PC-3 (cell line): ENCODE results near the gene STARD3. TPM values are rescaled to one million over a fixed set of nuclear protein-coding genes. Genes with fewer than 3 reads are reported as not detected.
A peak's percentile ranks its signal among the peaks of the same experiment; 100 is the strongest.

Source experiments
- ATAC-seq: fragments of 200-7000 bp; cut with Tn5 transposase; 2 replicates; pipeline ENCODE4 v1.9.1; 2020; ENCODE audit warnings: mild to moderate bottlenecking, moderate library complexity
- BruUV-seq: library from RNA; stranded (reverse); fragments of 400-500 nt; replicated peaks from 2 replicates; lab custom pipeline; 2021; lab: Mats Ljungman, UMichigan
- CTCF ChIA-PET: fragments of 300-600 bp; sonication (Branson Sonifier 250); formaldehyde crosslinking; loops from one replicate; lab custom pipeline; 2022; ENCODE audit warnings: antibody characterized with exemption; lab: Charles Lee
- POLR2A ChIA-PET: fragments of 300-600 bp; sonication (Branson Sonifier 250); formaldehyde crosslinking; loops from one replicate; lab custom pipeline; 2022; ENCODE audit warnings: antibody characterized with exemption; ENCODE audit not compliant: unreplicated experiment; lab: Charles Lee
- DNase-seq: peaks from one replicate; pipeline ENCODE4 v3.0.0-alpha.2; 2015
- H2AFZ ChIP-seq: fragments of 300-600 bp; sonication (generic); 2 replicates; pipeline ENCODE4 v1.6.0; 2016; ENCODE audit warnings: antibody characterized with exemption, low read length
- H3F3A ChIP-seq: fragments of 300-600 bp; sonication (generic); one replicate; pipeline ENCODE4 v1.6.0; 2017; ENCODE audit warnings: antibody characterized with exemption, low read length, control low read depth, mild to moderate bottlenecking; ENCODE audit not compliant: unreplicated experiment
- H3K27ac ChIP-seq: fragments of 300-600 bp; sonication (generic); 2 replicates; pipeline ENCODE4 v1.5.1; 2016; ENCODE audit warnings: mild to moderate bottlenecking, low read length
- H3K27me3 ChIP-seq: fragments of 300-600 bp; sonication (generic); 2 replicates; pipeline ENCODE4 v1.6.1; 2016; ENCODE audit warnings: low read length, mixed read lengths
- H3K36me3 ChIP-seq: fragments of 300-600 bp; sonication (generic); 2 replicates; pipeline ENCODE4 v1.6.1; 2016; ENCODE audit warnings: low read depth, mixed run types, low read length, mixed read lengths
- H3K4me1 ChIP-seq: fragments of 300-600 bp; sonication (generic); 2 replicates; pipeline ENCODE4 v1.5.1; 2016; ENCODE audit warnings: low read length; ENCODE audit not compliant: insufficient read depth
- H3K4me2 ChIP-seq: fragments of 300-600 bp; sonication (generic); 2 replicates; pipeline ENCODE4 v1.6.0; 2016; ENCODE audit warnings: low read length
- H3K4me3 ChIP-seq: fragments of 300-600 bp; sonication (generic); 2 replicates; pipeline ENCODE4 v1.5.1; 2016; ENCODE audit warnings: mild to moderate bottlenecking, low read length, mixed read lengths
- H3K79me2 ChIP-seq: fragments of 300-600 bp; sonication (generic); 2 replicates; pipeline ENCODE4 v1.6.1; 2017; ENCODE audit warnings: low read length, mixed read lengths
- H3K9ac ChIP-seq: fragments of 300-600 bp; sonication (generic); 2 replicates; pipeline ENCODE4 v1.6.0; 2016; ENCODE audit warnings: mild to moderate bottlenecking, low read length
- H3K9me2 ChIP-seq: fragments of 300-600 bp; sonication (generic); replicated peaks from 2 replicates; pipeline ENCODE4 v1.6.1; 2016; ENCODE audit warnings: mixed run types, low read length, mixed read lengths
- H3K9me3 ChIP-seq: fragments of 300-600 bp; sonication (generic); 2 replicates; pipeline ENCODE4 v1.6.1; 2016; ENCODE audit warnings: low read length, mixed read lengths
- H4K20me1 ChIP-seq: fragments of 300-600 bp; sonication (generic); 2 replicates; pipeline ENCODE4 v1.6.1; 2016; ENCODE audit warnings: low read length, mixed read lengths
- EZH2 ChIP-seq: fragments of 300-600 bp; sonication (generic); IDR thresholded peaks from one replicate; pipeline ENCODE4 v1.6.1; 2017; ENCODE audit warnings: antibody characterized with exemption, mild to moderate bottlenecking, low read length; ENCODE audit not compliant: unreplicated experiment
- EZH2phosphoT487 ChIP-seq: fragments of 300-600 bp; sonication (generic); IDR thresholded peaks from 2 replicates; pipeline ENCODE4 v1.6.1; 2018; ENCODE audit warnings: mild to moderate bottlenecking, antibody characterized with exemption, low read length, borderline replicate concordance
- intact Hi-C: fragments of 100-400 bp; cut with micrococcal nuclease; formaldehyde crosslinking; loops from 2 replicates; pipeline ENCODE4 v1.9.0; 2023
- total RNA-seq: library from RNA; depleted of rRNA; stranded (reverse); fragments of >200 nt; gene quantifications from 2 replicates; pipeline ENCODE4 v1.2.3, GENCODE V29; 2014
- TF ChIP-seq, protein P1 (sequence below): fragments of 300-600 bp; sonication (generic); conservative IDR thresholded peaks from 2 replicates; pipeline ENCODE4 v1.5.1; 2017; ENCODE audit warnings: antibody characterized with exemption, low read depth, mild to moderate bottlenecking, low read length

The STARD3 gene
- total RNA-seq, 1 experiment from 2014 or later = 30.5 TPM

DNA sequence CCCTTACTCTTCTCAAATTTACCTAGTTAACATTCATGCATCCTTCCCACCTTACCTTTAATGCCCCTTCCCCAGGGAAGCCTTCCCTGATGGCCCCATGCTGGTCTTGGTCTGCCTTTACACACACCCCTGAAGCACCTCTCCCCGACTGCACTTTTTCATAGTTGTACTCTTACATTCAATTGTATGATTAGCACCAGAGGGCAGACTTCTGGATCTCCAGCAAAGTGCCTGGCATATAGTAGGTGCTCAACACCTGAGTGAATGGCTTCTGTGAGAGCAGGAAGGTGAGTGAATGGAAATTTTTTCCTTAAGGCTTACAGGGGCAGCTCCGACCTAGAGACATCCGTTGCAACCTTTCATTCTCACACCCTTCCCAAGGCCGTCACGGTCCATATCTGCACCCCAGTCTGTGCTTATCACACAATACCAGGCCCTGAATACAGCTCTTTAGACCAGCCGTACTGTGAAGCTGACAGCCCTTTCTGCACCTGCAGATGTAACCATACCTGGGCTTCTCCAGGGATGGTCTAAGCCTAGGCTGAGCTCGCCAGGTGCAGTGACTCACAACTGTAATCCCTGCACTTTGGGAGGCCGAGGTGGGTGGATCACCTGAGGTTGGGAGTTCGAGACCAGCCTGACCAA, 46.5 kb downstream of the STARD3 start:
- Histone ChIP-seq H2AFZ (no peak overlapping the region), H3K9ac (no peak overlapping the region), H3K4me2 (no peak overlapping the region), H3K27me3 (no peaks in the 10 kb centered on the region), H3K79me2 (no peaks in the 10 kb centered on the region), H3F3A (peaks cover 7% of the 10 kb centered on the region), H4K20me1 (no peaks in the 10 kb centered on the region), H3K9me3 (no peaks in the 10 kb centered on the region), H3K27ac (no peak overlapping the region), H3K4me1 (peaks cover 8% of the 10 kb centered on the region), H3K4me3 (no peak overlapping the region), H3K36me3 (no peaks in the 10 kb centered on the region), H3K9me2 (no peaks in the 10 kb centered on the region)
- intact Hi-C loops = no loop called here
- no peak for ATAC-seq
- BruUV-seq = no TSS peak
- TF ChIP-seq EZH2 = no peak
- ChIA-PET POLR2A (no interaction called here), CTCF (no interaction called here)
- DNase-seq = no peak

DNA sequence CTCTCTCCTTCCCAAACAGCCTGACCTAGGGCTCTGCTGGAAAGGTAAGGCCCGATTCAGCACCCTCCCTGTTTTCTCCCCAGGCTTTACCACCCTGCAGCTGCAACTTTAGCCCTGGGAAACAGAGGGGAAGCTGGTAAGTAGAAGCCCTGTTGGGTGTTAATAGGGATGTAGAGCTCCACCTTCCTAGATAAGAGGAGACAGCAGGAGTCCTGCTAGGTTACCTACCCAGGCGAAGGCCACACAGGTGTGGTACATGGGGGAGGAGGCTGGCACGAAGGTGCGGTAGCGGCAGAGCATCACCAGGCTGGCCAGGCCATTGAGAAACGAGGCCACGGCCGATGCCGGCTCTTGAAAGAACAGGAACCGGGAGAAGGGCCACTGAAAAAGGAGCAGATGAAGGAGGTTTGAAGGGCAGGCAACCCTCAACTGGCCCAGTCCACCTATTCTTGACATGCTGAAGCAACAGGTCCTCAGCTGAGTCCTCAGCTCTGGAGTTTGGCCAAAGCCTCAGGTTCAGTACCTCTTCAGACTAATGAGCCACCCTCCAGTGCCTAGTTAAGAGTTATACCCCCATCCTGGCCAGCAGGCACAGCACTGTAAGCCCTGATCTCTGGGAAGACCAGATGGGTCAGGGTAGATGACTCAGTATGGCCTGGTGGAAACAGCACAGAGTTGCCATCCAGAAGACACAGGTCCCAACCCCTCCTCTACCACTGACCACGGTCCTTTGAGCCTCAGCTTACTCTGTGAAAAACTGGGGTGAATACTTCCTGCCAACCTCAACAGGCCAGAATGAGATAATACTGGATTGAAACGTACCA, 47.6 kb downstream of the STARD3 start:
- H3K4me2 ChIP-seq = no peak overlapping the region
- H3K9me2 ChIP-seq = no peaks in the 10 kb centered on the region
- CTCF ChIA-PET = interaction anchor here (0.7 kb wide), 1 partner anchor 63 kb away, joined by 9 read pairs; no protein-coding TSS in a partner anchor
- no peak overlapping the region for H3K4me3 ChIP-seq
- H3K36me3 ChIP-seq = no peaks in the 10 kb centered on the region
- intact Hi-C loops = no loop called here
- H3K9ac ChIP-seq = no peak overlapping the region
- H3K27me3 ChIP-seq = no peaks in the 10 kb centered on the region
- DNase-seq (no peak), ATAC-seq (no peak)
- H3K9me3 ChIP-seq = no peaks in the 10 kb centered on the region
- peaks cover 16% of the 10 kb centered on the region for H3K4me1 ChIP-seq
- BruUV-seq = no TSS peak
- no peaks in the 10 kb centered on the region for H3K79me2 ChIP-seq
- POLR2A ChIA-PET = no interaction called here
- no peak overlapping the region for H2AFZ ChIP-seq
- TF ChIP-seq EZH2phosphoT487 (no peak), EZH2 (no peak)
- TF ChIP-seq, protein P1, sequence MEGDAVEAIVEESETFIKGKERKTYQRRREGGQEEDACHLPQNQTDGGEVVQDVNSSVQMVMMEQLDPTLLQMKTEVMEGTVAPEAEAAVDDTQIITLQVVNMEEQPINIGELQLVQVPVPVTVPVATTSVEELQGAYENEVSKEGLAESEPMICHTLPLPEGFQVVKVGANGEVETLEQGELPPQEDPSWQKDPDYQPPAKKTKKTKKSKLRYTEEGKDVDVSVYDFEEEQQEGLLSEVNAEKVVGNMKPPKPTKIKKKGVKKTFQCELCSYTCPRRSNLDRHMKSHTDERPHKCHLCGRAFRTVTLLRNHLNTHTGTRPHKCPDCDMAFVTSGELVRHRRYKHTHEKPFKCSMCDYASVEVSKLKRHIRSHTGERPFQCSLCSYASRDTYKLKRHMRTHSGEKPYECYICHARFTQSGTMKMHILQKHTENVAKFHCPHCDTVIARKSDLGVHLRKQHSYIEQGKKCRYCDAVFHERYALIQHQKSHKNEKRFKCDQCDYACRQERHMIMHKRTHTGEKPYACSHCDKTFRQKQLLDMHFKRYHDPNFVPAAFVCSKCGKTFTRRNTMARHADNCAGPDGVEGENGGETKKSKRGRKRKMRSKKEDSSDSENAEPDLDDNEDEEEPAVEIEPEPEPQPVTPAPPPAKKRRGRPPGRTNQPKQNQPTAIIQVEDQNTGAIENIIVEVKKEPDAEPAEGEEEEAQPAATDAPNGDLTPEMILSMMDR = no peak
- no peak overlapping the region for H3K27ac ChIP-seq
- H4K20me1 ChIP-seq = no peaks in the 10 kb centered on the region
- H3F3A ChIP-seq = peaks cover 8% of the 10 kb centered on the region

DNA sequence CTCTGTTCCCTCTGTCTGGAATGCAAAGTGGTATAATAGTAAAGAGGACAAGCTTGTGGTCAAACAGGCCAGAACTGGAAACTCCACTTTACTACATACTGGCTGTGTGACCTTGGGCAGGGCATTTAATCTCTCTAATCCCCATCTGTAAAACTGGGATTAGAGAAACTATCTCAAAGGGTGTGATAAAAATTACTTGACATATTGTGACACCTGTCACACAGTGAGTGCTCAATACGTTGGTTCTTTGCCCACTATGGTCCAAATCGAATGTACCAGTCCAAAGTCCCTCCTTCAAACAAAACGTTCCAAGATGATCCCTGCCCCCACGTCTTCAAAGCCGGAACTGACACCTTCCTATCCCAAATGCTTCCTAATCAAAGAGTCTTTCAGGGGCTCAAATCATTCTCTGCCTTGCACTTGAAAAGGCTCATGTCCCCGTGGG, 50.2 kb downstream of the STARD3 start:
- Histone ChIP-seq H3K27ac (peak overlapping the region; percentile 83; the same call in 1 of the 2 replicates), H3K9me3 (no peaks in the 10 kb centered on the region), H3K9me2 (no peaks in the 10 kb centered on the region), H3K4me1 (peaks cover 16% of the 10 kb centered on the region), H3K4me2 (peak overlapping the region; percentile 94), H3K27me3 (no peaks in the 10 kb centered on the region), H3K4me3 (peak overlapping the region; percentile 86), H3K79me2 (no peaks in the 10 kb centered on the region), H3K36me3 (no peaks in the 10 kb centered on the region), H3K9ac (peak overlapping the region; percentile 82), H3F3A (peaks cover 8% of the 10 kb centered on the region), H4K20me1 (no peaks in the 10 kb centered on the region), H2AFZ (peak overlapping the region; percentile 94)
- TSS peak; percentile 77 for BruUV-seq
- TF ChIP-seq EZH2 = no peak
- no peak for TF ChIP-seq EZH2phosphoT487
- TF ChIP-seq, protein P1 = no peak
- no peak for DNase-seq
- intact Hi-C loops = no loop called here
- no peak for ATAC-seq
- CTCF ChIA-PET = no interaction called here
- POLR2A ChIA-PET = no interaction called here
